Left lung (tissue), 10 donors: Measurements from ENCODE around the gene MON1A. TPM values are rescaled to one million over a fixed set of nuclear protein-coding genes. Genes with fewer than 3 reads are reported as not detected.
A peak's percentile ranks its signal among the peaks of the same experiment; 100 is the strongest.

ENCODE experiments used
- ATAC-seq: fragments of 200-7000 bp; cut with Tn5 transposase; one replicate; pipeline ENCODE4 v1.9.1; 2020; ENCODE audit warnings: moderate library complexity
- DNase-seq, 4 donors: peaks; one replicate each; pipeline ENCODE4 v3.0.0-alpha.2; 2013 to 2020
- H3K27ac ChIP-seq, 2 donors: fragments of 200-600 bp; sonication (generic) in 1 of 2; one replicate each; pipeline versions ENCODE4 v1.5.0 to v1.8.0; 2020 to 2021
- H3K27me3 ChIP-seq, 2 donors: fragments of 200-600 bp; sonication (generic) in 1 of 2; one replicate each; pipeline versions ENCODE4 v1.5.0 to v1.8.0; 2020 to 2021
- H3K36me3 ChIP-seq, 2 donors: fragments of 200-600 bp; sonication (generic) in 1 of 2; one replicate each; pipeline versions ENCODE4 v1.5.0 to v1.8.0; 2020 to 2021
- H3K4me1 ChIP-seq, 2 donors: fragments of 200-600 bp; one replicate each; pipeline ENCODE4 v1.8.0; 2021
- H3K4me3 ChIP-seq, 2 donors: fragments of 200-600 bp; sonication (generic) in 1 of 2; one replicate each; pipeline versions ENCODE4 v1.5.0 to v1.8.0; 2020 to 2021; ENCODE audit warnings: mild to moderate bottlenecking in 1 of 2
- H3K9me3 ChIP-seq, 2 donors: fragments of 200-600 bp; sonication (generic) in 1 of 2; one replicate each; pipeline versions ENCODE4 v1.5.0 to v1.8.0; 2020 to 2021
- CTCF ChIP-seq, 2 donors: fragments of 200-600 bp; sonication (generic) in 1 of 2; IDR thresholded peaks; one replicate each; pipeline versions ENCODE4 v1.5.0 to v1.8.0; 2021; ENCODE audit warnings: antibody characterized with exemption in 2 of 2
- intact Hi-C, 2 donors: fragments of 100-400 bp; cut with DNase I; formaldehyde crosslinking; loops; one replicate each; pipeline versions ENCODE4 v1.11.2 to v1.14.2; 2022
- polyA plus RNA-seq, 6 donors: library from polyadenylated mRNA; unstranded; fragments of 120-200 nt; gene quantifications; one replicate each; pipeline ENCODE4 v1.2.1, GENCODE V29; 2013; ENCODE audit not compliant: insufficient read length in 6 of 6
- total RNA-seq, 2 donors: library from RNA; stranded (reverse); fragmentation: NEBNext Ultra II Directional; extraction: Animal tissue kit (Norgen Biotek cat#: 25700); gene quantifications; one replicate each; pipeline ENCODE4 v1.2.1, GENCODE V29; 2021
- donor health status: DM: no; HTN: yes; CAD: no.
- donor health status: DM: no; HTN: no; CAD: no.

Gene MON1A
- total and polyA plus RNA-seq, 8 donors, result 8.5 to 15.6 (median 12.6) TPM

DNA sequence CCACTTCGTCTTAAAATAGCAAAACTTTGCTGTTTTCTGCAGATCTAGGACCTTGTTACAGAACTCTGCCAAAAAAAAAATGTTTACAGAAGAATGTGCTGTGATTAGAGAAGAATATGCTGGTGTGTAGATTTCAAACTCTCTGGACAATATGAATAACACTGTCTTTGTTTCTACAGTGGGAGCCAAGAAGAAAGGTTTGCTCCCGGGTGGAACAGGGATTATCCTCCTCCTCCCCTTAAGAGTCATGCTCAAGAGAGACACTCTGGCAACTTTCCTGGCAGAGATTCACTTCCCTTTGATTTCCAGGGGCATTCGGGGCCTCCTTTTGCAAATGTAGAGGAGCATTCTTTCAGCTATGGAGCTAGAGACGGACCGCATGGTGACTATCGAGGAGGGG lies 37.7 kb upstream of the MON1A start:
- H3K4me3 ChIP-seq, result no peak overlapping the region
- H3K4me1 ChIP-seq, result no peaks in the 10 kb centered on the region
- DNase-seq (peak in 2 of 4 donors; percentile 36 to 64), ATAC-seq (no peak)
- H3K36me3 ChIP-seq, result peaks cover 0 to 36% of the 10 kb centered on the region in 2 donors
- no peaks in the 10 kb centered on the region for H3K9me3 ChIP-seq
- no peak for TF ChIP-seq CTCF (IDR thresholded peaks at IDR 0.05)
- intact Hi-C loops, result no loop called here
- no peaks in the 10 kb centered on the region for H3K27me3 ChIP-seq
- no peak overlapping the region for H3K27ac ChIP-seq

DNA sequence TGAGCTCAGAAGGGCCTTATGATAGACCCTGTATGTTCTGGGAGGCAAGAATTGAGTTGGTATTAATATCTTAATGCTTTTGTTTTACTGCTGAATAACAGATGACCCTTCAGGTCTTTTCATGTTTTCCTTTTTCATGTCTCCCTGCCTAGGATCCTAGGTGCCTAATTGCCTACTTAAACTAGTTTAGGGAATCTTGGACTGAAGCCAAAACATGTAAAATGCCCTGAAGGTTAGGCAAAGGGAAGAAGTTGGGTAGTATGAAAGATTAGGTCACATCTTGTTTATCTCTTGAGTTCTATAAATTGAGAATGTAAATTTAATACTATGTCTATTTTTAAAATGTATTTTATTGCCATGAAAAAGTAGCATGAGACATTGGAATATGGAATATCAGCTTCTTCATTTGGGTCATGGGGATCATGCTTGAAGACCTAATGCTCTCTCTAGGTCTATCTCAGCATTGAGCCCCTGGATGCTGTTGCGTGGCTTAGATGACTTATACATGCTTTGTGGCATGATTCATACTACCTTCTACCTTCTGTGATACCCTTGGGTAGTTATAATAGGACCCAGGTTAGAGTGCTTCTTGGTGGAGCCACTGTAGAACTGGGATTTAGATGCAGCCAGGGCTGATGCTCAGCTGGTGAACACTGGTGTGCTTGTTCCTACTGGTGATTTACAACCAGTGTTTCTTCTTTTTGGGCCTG lies 36.8 kb upstream of the MON1A start:
- Histone ChIP-seq H3K27me3 (no peaks in the 10 kb centered on the region), H3K4me3 (no peak overlapping the region), H3K4me1 (no peaks in the 10 kb centered on the region), H3K36me3 (peaks cover 0 to 32% of the 10 kb centered on the region in 2 donors), H3K9me3 (no peaks in the 10 kb centered on the region), H3K27ac (no peak overlapping the region)
- ATAC-seq (no peak), DNase-seq (no peak)
- intact Hi-C loops, result no loop called here
- no peak for TF ChIP-seq CTCF (IDR thresholded peaks at IDR 0.05)

DNA sequence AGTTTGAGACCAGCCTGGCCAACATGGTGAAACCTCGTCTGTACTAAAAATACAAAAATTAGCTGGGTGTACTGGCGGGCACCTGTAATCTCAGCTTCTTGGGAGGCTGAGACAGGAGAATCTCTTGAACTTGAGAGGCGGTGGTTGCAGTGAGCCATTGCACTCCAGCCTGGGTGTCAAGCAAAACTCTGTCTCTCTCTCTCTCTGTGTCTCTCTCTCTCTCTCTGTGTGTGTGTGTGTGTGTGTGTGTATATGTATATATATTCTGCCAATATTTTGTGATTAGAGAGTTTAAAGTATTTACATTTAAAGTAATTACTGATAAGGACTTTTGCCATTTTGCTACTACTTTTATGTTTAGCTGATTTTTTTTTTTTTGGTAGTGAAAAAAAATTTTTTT lies 26.0 kb upstream of the MON1A start:
- no peaks in the 10 kb centered on the region for H3K9me3 ChIP-seq
- no peak overlapping the region for H3K4me3 ChIP-seq
- ATAC-seq, result no peak
- H3K4me1 ChIP-seq, result no peaks in the 10 kb centered on the region
- no peak overlapping the region for H3K27ac ChIP-seq
- DNase-seq, result no peak
- intact Hi-C loops, result no loop called here
- no peak for TF ChIP-seq CTCF (IDR thresholded peaks at IDR 0.05)
- H3K27me3 ChIP-seq, result no peaks in the 10 kb centered on the region
- no peaks in the 10 kb centered on the region for H3K36me3 ChIP-seq

DNA sequence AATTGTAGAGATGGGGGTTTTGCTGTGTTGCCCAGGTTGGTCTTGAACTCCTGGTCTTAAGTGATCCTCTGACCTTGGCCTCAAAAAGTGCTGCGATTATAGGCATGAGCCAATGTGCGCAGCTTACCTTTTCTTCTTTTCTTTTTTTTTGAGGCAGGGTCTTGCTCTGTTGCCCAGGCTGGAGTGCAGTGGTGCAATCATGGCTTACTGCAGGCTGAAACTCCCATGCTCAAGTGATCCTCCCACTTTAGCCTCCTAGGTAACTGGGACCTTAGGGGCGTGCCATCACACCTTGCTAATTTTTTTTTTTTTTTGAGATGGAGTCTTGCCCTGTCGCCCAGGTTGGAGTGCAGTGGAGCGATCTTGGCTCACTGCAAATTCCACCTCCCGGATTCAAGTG lies 23.3 kb upstream of the MON1A start:
- DNase-seq, result no peak
- no peaks in the 10 kb centered on the region for H3K9me3 ChIP-seq
- intact Hi-C loops, result no loop called here

GRCh38 chr3:49942651-49943050 lies 13.0 kb upstream of the MON1A start:
- no peak for ATAC-seq
- Histone ChIP-seq H3K27me3 (no peaks in the 10 kb centered on the region), H3K4me3 (no peak overlapping the region), H3K27ac (no peak overlapping the region), H3K9me3 (no peaks in the 10 kb centered on the region), H3K36me3 (peaks cover 0 to 10% of the 10 kb centered on the region in 2 donors), H3K4me1 (peaks cover 7 to 37% of the 10 kb centered on the region in 2 donors)
- intact Hi-C loops, result no loop called here
- TF ChIP-seq CTCF (IDR thresholded peaks at IDR 0.05), result no peak
- DNase-seq, result no peak

More for the DNA sequence above, 23.3 kb upstream of the MON1A start:
- Histone ChIP-seq H3K4me3 (no peak overlapping the region), H3K27me3 (no peaks in the 10 kb centered on the region), H3K4me1 (no peaks in the 10 kb centered on the region), H3K36me3 (no peaks in the 10 kb centered on the region), H3K27ac (no peak overlapping the region)
- no peak for ATAC-seq
- TF ChIP-seq CTCF (IDR thresholded peaks at IDR 0.05), result no peak
